Measurements from ENCODE around the gene GADD45G.

Gene GADD45G

DNA sequence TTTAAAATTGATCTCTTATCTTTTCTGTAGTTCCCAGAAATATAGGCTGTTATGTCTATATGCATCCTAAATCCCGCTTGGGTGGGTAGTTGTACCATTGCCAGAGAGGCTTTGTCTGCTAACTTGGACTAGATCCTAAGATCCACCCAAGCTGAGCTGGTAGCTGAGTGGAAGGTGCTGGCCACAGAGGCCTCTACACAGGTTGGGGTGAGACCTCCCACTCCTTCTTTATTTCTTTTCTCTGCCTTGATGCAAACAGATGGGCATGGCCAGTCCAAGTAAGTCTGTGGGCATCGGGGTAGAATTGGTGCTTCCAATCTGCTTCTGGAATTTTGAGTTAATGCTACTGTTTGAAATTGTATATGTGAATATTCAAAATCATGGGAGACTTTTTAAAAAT, 14.4 kb upstream of the GADD45G start:
- Histone ChIP-seq H3K36me3 (ENCODE audit: control insufficient read depth, insufficient read depth, low read length) (no peaks in the 10 kb centered on the region), H3K27me3 (replicated peaks; ENCODE audit: control insufficient read depth, insufficient read depth, low read length) (no peaks in the 10 kb centered on the region; the same call in none of the 2 replicates), H3K4me3 (replicated peaks; ENCODE audit: low read depth, low read length) (no peak overlapping the region)
- TF ChIP-seq CTCF (IDR thresholded peaks at IDR 0.05; ENCODE audit: insufficient read depth, low read length, poor library complexity, severe bottlenecking), result no peak
- no peak for DNase-seq (ENCODE audit: extremely low read depth, insufficient read length)

GRCh38 chr9:89591274-89592212, 13.3 kb upstream of the GADD45G start:
- Histone ChIP-seq H3K27me3 (replicated peaks; ENCODE audit: control insufficient read depth, insufficient read depth, low read length) (no peaks in the 10 kb centered on the region; the same call in none of the 2 replicates), H3K4me3 (replicated peaks; ENCODE audit: low read depth, low read length) (no peak overlapping the region), H3K36me3 (ENCODE audit: control insufficient read depth, insufficient read depth, low read length) (no peaks in the 10 kb centered on the region)
- no peak for TF ChIP-seq CTCF (IDR thresholded peaks at IDR 0.05; ENCODE audit: insufficient read depth, low read length, poor library complexity, severe bottlenecking)
- no peak for DNase-seq (ENCODE audit: extremely low read depth, insufficient read length)

- TF ChIP-seq CTCF (IDR thresholded peaks at IDR 0.05; ENCODE audit: insufficient read depth, low read length, poor library complexity, severe bottlenecking), result no peak
- no peaks in the 10 kb centered on the region; the same call in none of the 2 replicates for H3K27me3 ChIP-seq (replicated peaks; ENCODE audit: control insufficient read depth, insufficient read depth, low read length)
- H3K36me3 ChIP-seq (ENCODE audit: control insufficient read depth, insufficient read depth, low read length), result no peaks in the 10 kb centered on the region
- no peak overlapping the region for H3K4me3 ChIP-seq (replicated peaks; ENCODE audit: low read depth, low read length)
- no peak for DNase-seq (ENCODE audit: extremely low read depth, insufficient read length)
Observed at GRCh38 chr9:89592213-89592815, 12.5 kb upstream of the GADD45G start.

- no peak for TF ChIP-seq CTCF (IDR thresholded peaks at IDR 0.05; ENCODE audit: insufficient read depth, low read length, poor library complexity, severe bottlenecking)
- DNase-seq (ENCODE audit: extremely low read depth, insufficient read length), result no peak
- Histone ChIP-seq H3K36me3 (ENCODE audit: control insufficient read depth, insufficient read depth, low read length) (no peaks in the 10 kb centered on the region), H3K27me3 (replicated peaks; ENCODE audit: control insufficient read depth, insufficient read depth, low read length) (no peaks in the 10 kb centered on the region; the same call in none of the 2 replicates), H3K4me3 (replicated peaks; ENCODE audit: low read depth, low read length) (no peak overlapping the region)
Observed at GRCh38 chr9:89592963-89593726, 11.7 kb upstream of the GADD45G start.

DNA sequence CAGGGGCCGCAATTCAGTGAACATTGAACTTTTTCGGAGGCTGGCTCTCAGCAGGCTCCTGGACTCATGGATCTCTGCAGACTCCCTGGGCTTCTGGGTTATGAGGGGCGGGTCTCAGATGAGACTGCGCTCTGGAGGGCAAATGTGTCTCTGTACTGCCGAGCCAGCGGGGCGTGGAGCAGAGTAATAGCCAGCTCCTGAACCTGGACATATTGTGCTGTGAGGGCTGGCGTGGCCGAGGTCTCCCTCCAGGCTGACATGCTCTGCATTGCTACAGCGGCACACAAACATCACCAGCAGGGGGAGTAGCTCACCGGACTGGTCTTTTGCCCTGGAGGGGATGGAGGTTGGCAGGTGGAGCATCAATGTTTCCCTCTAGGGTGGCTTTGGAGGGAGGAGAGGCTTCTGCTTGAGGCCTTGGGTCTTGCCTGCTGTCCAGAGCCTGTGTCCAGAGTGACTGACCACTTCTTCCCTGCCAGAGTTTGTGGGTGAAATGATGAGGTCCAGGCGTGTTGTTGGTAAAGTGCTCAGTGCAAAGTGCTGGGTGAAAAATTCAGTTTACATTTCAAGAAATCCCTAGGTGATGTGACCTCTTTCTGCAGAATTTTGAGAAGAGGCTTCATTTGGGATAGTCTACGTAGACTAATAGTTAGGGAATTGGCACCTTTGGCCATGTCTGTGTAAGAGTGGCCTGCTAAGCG, 10.9 kb upstream of the GADD45G start:
- TF ChIP-seq CTCF (IDR thresholded peaks at IDR 0.05; ENCODE audit: insufficient read depth, low read length, poor library complexity, severe bottlenecking), result peak; percentile 97
- peak; percentile 29 for DNase-seq (ENCODE audit: extremely low read depth, insufficient read length)
- Histone ChIP-seq H3K27me3 (replicated peaks; ENCODE audit: control insufficient read depth, insufficient read depth, low read length) (peaks cover under 1% of the 10 kb centered on the region), H3K36me3 (ENCODE audit: control insufficient read depth, insufficient read depth, low read length) (no peaks in the 10 kb centered on the region), H3K4me3 (replicated peaks; ENCODE audit: low read depth, low read length) (no peak overlapping the region)
